ENCODE results near the gene SPEG.

- no peak for TF ChIP-seq ZNF274 (IDR thresholded peaks at IDR 0.05; ENCODE audit: low read depth, low read length)
- no peak for TF ChIP-seq SUZ12 (IDR thresholded peaks at IDR 0.05; ENCODE audit: extremely low read depth, insufficient read depth, insufficient read length)
These were observed 49.8 kb upstream of the SPEG start for GRCh38 chr2:219384859-219385258.
